ENCODE results near the gene POLH.

The POLH gene

DNA sequence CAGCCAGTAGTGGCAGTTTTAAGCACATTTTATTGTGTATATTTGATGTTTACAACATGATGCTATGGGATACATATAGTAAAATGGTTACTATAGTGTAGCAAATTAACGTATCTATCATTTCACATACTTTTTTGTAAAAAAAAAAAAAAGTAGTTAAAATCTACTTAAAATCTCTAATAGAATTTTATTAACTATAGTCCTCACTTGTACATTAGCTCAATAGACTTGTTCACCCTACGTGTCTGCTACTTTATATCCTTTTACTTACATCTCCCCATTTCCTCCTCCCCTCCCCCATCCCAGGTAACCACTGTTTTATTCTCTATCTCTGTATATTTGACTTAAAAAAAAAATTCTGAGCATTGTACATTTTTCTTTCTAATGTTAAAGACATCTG is 30.0 kb downstream of the POLH start:
- DNase-seq (ENCODE audit: low spot score), result no peak

DNA sequence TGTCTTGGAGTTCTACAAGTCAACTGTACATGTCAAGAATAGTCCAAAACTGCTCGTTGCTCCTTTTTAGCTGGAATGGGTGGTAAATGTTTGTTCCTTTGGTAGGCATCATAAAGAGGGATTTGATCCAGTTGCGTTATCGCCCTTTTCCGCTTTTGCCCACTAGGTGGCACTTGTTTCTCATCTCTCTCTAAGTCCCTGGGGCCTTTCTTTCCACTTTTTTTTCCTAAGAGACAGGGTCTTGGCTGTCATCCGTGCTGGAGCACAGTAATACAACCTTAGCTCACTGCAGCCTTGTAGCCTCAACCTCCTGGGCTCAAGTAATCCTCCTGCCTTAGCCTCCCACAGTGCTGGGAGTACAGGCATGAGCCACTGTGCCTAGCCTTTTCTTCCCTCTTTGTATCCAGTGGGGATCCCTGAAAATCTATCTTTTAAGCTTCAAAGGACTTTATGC is 32.4 kb downstream of the POLH start:
- peak; percentile 70 for DNase-seq (ENCODE audit: low spot score)

DNA sequence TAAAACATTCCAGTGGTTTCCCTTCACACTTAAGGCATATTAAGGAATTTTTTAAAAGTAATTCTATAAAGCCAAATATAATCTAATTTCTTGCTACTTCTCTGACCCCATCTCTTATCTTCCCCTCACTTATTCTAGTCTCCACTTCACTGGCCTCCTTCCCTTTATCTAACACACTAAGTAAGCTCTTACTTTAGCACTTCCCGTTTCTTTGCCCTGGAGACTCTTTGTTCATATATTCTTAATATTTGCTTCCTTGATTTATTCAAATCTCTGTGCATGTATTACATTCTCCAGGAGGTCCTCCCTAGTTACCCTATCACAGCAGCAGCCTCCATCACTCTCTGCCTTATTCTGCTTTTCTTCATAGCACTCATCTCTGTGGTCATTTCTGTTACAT is 32.8 kb downstream of the POLH start:
- no peak for DNase-seq (ENCODE audit: low spot score)

DNA sequence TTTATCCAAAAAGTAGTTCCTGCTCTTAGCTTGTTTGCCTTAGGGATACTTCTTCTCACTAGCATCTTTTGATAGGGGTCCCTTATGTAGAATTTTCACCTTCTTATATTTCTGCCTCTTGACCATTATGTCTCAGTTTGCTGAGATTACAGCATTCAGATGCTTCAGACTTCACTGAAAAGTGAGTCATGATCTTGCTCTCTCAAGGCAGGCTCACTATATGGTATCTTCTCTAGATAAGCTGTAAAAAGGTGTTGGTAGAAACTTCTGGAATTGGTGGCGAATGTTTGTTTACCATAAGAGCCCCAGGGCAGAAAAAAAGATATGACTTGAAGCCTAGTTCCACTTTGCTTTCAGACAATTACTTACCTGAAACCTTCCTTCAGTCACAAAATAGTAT is 33.4 kb downstream of the POLH start:
- no peak for DNase-seq (ENCODE audit: low spot score)

DNA sequence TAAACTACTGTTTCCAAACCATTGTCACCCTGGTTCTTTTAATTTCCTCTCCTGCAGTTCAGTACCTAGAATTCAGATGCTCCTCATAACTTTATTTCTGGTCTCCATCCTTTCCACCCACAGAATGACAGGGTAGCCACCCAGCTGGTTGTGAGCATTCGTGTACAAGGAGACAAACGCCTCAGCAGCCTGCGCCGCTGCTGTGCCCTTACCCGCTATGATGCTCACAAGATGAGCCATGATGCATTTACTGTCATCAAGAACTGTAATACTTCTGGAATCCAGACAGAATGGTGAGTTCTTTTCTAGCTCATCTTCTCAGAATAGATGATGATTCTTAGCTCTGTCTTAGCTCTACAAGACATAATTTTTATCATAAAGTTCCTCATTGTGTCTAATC is 34.4 kb downstream of the POLH start:
- DNase-seq (ENCODE audit: low spot score), result no peak

DNA sequence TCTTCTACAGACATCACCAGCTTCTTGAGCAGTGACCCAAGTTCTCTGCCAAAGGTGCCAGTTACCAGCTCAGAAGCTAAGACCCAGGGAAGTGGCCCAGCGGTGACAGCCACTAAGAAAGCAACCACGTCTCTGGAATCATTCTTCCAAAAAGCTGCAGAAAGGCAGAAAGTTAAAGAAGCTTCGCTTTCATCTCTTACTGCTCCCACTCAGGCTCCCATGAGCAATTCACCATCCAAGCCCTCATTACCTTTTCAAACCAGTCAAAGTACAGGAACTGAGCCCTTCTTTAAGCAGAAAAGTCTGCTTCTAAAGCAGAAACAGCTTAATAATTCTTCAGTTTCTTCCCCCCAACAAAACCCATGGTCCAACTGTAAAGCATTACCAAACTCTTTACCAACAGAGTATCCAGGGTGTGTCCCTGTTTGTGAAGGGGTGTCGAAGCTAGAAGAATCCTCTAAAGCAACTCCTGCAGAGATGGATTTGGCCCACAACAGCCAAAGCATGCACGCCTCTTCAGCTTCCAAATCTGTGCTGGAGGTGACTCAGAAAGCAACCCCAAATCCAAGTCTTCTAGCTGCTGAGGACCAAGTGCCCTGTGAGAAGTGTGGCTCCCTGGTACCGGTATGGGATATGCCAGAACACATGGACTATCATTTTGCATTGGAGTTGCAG is 37.9 kb downstream of the POLH start:
- DNase-seq (ENCODE audit: low spot score), result no peak

DNA sequence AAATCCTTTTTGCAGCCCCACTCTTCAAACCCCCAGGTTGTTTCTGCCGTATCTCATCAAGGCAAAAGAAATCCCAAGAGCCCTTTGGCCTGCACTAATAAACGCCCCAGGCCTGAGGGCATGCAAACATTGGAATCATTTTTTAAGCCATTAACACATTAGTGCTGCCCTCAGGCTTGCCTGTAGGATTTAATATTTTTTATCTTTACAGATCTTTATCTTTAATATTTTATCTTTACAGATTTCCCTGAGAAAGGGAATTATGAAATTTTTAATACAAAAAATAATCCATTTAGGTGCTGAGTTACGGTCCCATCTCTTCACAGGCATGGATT is 38.4 kb downstream of the POLH start:
- DNase-seq (ENCODE audit: low spot score), result no peak

DNA sequence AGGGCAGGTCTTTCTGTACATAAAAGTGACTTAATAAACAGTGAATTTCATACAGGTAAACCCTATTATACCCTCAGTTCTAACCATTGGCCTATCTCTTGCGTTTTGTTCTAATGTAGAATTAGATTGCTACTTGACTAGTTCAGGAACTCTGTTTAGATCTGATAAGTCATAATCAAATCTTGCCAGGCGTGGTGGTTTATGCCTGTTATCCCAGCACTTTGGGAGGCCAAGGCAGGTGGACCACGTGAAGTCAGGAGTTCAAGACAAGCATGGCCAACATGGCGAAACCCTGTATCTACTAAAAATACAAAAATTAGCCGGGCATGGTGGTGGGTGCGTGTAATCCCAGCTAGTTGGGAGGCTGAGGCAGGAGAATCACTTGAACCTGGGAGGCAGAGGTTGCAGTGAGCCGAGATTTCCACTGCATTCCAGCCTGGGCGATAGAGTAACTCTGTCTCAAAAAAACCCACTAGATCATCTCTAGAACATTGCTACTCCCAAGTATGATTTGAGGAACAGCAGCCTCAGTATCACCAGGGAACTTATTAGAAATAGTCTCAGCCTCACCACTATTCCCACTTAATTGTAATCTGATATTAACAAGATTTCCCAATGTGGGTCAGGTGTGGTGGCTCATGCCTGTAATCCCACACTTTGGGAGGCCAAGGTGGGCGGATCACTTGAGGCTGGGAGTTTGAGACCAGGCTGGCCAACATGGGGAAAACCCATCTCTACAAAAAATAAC is 40.9 kb downstream of the POLH start:
- DNase-seq (ENCODE audit: low spot score), result no peak

DNA sequence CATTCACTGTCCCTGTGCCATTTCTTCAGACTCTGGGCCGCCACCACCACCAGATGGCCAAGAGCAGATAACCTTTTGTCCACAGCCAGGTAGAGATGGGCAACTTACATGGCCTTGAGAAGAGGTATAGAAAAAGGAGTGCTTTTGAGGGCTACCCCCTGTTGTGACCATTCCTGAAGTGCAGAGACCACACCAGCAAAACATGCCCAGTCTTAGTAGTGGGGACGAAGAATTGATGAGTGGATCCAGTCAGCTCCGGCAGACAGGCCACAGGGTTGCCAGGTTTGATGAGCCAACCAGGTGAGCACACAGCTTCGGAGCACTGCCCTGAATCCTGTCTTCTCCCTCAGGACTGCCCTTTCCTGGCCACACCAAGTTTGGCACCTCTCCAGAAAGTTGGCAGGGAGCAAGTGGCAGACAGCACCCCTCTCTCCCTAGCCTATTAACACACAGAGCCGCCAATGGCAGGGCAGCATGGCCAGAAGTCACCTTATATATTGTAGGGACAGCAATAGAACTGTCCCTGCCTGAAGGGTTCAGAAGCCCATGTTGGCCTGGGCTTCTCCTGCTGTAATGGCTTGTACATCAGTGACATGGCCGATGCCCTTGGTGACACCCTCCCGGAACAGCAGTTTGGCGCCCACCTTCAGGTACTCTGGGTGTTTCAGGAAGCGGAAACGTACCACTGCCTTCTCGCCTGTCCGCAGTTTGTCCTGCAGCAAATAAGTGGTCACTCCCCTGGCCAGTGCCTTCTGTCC is 45.3 kb downstream of the POLH start:
- DNase-seq (ENCODE audit: low spot score), result no peak

DNA sequence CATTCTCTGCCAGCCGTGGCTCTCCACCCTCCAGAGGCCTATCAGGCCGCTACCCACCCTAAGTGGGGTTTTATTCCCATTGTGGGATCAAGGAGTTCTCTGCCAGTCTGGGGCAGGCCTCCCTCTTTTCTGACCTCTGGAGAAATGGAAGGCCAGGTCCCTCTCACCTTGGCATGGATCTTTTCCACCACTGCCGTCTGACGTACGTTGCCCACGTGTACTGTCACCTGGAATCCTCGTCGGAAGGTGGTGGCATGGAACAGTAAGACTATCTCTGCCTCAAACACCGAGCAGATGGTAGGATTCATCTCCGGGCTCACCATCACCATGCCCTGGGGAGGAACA is 45.8 kb downstream of the POLH start:
- DNase-seq (ENCODE audit: low spot score), result no peak

DNA sequence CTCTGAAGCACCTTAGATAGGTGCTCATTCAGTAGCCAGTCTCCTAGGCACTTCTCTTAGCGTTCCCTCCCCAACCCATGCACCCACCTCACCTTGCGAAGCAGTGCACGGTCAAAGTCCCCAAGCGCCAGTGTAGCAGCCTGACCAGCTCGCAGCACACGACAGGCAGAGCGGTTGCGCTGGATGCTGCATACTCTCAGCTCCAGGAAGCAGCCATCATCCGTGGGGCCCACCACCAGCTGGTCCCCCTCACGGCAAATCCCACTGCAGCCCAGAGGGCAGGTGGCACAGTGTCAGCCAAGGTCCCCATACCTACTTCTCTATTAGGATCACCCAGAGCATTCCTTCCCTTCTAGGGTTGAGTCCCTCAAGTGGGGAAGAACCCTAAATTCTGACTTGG is 46.6 kb downstream of the POLH start:
- no peak for DNase-seq (ENCODE audit: low spot score)

DNA sequence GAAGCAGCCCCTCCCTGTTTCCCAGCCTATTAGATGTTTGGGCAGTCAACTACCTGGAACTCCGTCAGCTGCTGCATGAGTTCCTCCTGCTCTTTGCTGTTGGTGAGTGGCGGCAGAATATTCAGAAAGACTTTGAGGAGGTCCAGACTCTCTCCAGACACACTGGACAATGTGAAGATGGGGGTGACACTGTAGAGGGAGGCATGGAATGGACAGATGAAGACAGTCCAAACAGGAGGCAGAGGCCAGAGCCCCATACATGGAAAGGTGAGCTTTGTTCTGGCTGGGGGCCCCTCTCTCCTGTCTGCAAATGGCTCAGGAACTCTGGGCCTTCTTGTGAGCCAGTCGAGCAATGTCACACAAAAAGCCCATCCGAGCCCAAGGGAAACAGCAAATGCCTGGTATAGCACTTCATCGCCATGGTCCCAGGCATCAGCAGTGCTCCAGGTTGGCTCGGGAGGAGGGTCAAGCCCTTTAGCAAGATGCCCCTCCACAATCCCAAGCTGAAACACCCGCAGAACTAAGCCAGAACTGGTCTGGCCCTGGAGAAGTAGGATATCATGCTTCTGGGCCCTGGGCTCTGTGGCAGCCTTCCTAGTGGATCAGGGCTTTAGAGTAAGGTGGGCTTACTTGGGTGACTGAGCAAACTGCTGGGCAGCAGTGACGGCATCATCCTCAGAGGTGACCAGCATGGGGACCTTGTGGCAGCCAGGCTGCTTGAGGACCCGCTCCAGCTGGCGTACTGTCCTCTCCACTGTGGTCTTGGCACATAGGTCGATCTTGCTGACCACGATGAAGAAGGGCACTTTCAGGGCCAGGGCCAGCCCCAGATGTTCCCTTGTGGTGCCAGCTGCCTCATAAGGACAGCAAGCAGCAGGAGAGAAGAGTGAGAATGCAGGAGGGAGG is 48.1 kb downstream of the POLH start:
- no peak for DNase-seq (ENCODE audit: low spot score)

DNA sequence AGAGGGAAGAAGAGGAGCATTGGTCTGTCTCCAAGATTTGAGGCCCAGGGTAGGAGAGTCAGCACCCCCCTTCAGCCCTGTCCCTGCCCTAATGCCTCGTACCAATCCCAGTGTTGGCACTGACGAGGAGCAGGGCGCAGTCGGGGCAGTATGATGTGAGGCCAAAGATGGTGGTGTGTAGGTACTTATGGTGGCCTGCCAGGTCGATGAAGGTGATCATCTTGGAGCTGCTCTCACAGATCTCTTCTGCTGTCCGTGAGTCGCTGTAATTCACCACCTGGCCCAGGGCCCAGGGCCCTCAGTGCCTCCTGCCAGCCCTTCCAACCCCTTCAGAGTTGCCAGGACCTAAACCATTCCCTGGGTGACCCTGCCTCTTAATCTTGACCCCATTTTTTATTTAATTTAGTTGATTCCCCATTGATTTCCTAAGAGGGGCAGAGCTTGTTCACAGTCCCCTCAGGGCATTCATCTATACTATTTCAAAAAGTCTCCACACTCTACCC is 48.9 kb downstream of the POLH start:
- no peak for DNase-seq (ENCODE audit: low spot score)

DNA sequence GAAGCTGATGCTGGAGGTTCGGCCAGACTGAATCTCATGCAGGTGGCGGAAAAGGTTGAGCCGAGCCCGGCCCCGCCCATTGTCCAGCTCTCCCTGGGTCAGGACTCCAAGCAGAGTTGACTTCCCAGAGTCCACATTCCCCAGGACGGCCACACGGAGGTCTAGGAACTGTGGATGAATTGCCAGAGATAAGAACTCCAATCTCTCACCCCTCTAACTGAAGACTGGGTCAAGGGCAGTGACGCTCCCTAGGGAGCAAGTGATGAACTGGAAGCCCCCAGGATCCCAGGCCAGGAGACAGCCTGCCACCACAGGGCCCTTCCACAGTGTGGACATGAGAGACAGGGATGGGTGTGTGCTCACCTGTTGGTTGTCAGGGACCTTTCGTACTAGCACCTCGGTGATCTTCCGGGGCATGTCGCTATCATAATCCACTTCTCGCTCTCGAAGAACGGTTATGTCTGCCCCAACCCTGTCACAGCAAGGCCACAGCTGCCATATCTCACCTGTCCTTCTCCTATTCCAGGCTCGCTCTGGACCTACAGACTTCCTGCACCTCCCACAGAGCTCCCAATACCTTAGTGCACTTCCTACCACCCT is 49.5 kb downstream of the POLH start:
- DNase-seq (ENCODE audit: low spot score), result no peak

DNA sequence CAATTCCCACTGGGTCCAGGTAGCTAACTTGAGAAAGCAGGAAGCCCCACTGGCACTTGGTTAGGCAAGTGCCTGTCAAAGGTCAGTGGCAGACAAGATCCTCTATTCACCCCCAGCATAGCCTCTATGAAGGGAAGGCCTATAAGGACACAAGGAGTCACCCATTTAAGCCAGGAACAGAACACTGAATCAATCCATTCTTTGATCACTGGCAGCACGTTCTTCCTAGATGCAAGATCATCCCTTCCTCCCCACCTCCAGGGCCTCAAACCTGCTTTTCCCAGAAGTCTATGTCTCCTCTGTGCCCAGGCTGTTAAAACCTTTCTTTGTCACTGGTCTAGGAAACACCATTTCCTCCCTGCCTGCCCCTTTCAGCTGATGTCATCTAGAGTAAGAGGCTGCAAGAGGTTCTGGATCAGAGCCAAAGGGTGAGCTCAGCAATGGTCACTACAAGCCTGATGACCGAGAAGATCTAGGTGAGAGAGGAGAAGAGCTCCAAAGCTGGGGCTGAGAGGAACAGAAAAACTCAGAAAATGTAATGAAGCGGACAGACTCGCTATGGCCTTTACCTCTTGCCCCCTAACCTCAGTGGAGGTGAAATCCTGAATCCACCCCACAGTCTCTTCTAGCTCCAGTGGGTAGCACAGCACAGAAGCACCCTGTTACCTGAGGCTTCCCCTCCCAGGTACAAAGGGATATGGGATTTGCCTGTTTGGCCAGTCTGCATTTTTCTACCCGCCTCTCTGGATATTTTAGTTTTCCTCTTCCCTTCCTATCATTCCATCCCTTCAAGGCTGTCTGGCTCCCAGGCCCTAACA is 51.2 kb downstream of the POLH start:
- DNase-seq (ENCODE audit: low spot score), result peak; percentile 99

DNA sequence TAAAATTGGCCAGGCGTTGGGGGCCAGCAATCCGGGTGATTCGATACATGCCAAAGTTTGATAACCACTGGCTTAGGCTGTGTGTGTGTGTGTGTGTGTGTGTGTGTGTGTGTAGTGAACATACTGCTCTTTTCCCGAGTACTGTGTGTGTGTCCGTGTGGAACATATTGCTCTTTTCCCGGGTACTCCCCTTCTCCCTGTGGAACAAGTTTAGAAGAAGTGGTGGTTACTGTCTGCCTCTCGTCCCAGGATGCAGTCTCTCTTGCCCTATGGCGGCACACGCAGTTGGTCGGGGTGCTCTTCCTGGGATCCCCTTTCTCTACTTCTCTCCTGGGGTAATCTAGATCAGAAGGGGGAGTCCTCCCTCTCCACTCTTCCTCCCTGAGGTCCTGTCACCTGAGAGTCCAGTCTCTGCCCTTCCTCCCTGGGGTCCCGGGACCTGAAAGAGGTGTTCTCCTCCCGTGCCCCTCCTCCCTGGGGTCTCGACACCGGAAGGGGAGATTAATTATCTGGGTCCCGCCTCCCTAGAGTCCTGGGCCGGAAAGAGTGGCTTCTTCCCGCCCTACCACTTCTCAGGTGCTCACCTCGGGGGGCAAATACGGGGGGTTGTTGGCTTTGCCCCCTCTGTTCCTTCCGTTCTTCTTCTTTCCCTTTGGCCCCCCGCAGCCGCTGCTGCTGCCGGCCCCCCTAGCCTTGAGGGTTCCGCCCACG is 52.6 kb downstream of the POLH start:
- DNase-seq (ENCODE audit: low spot score), result peak; percentile 68

DNA sequence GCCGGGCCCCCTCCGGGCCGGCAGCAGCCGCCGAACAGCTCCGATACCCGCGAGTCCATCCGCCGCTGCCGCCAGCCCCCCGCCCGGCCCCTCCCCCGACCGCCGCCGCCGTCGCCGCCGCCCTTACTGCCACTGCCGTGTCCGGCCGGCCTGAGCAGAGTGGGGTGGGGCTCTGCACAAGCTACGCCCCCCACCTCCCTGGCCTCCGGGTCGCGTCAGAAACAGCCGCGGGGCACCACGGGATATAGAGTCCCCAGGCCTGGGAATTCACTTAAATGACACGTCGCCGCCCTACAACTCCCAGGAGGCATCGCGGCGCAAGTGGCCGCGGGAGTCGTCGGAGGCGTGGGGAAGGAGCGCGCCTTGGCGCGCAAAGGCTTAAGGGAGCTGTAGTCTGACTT is 53.1 kb downstream of the POLH start, which contains the start of gene GTPBP2:
GTPBP2 (minus strand) TSS at position 161 of the 401 bp plus-strand sequence; CDS start at position 59, 102 bp downstream.
- peak; percentile 99 for DNase-seq (ENCODE audit: low spot score)

DNA sequence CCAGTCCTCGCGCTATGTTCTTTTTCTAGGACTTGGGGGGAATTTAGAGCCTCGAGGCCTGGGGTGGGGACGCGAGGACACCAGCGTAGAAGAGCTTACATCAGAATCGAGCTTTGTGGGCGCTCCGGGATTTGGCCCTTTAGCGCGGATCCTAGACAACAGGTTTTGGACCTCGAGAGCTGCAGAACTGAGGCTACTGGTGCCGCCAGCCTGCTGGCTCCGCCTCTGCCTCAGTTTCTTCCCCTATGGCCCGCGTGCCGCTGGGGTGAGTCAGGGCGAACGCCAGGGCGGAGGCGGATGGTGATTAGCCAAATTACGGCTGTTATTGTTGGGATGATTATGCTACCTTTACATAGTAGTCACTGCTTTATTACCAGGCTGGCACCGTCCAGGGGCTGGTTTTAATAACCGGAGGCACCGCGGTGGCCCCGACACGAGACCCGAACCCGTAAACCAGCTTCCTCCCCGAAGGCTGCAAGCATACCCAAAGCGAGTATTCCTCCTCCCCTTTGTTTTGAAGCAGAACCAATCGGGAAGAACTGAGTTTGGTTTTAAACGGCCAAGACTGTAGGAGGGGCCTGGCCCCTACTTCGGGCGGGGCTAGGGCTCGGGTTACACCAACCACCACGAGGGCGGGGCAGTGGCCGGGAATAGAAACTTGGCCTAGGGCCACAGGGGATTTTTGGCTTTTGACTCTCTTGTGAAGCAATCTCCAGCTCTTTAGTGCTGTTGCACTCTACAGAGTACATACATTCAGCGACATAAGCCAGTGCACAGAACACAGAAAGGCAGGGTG is 53.7 kb downstream of the POLH start:
- DNase-seq (ENCODE audit: low spot score), result peak; percentile 98

DNA sequence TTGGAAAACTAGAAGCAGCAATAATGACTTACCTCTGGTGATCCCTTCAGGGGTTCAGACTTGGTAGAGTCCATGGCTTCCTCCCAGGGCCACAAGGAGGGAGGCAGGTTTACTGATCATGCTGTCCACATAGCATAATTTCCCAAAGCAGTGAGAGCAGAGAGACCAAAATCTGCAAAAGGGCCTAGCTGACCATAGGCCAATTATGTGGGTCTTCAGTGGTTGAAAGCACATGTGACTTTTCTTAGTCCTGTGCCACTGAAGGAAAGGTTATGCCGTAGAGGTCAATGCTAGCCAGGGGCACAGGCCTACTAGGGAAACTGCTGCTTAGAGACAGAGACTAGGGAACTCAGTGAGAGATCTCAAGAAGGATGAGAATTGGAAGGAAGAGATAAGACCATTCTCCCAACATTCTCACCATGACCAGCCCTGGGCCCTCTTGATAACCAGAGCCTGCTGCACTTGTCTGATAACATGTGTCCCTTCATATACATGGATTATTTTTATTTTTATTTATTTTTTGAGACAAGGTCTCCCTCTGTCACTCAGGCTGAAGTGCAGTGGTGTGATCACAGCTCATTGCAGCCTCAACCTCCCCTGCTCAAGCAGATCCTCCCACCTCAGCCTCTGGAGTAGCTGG is 55.1 kb downstream of the POLH start:
- no peak for DNase-seq (ENCODE audit: low spot score)
